Measurements from ENCODE around the gene REN. TPM values are rescaled to one million over a fixed set of nuclear protein-coding genes. Genes with fewer than 3 reads are reported as not detected.
A peak's percentile ranks its signal among the peaks of the same experiment; 100 is the strongest.

REN gene
- total and polyA plus RNA-seq, 2 of the 13 experiments (the other 11 are each of a cell fraction or from before 2014, with no cell fraction given), result not detected

- peak; percentile 84 for TF ChIP-seq ZBED4 (CRISPR knock-in tag; IDR thresholded peaks at IDR 0.05; ENCODE audit: borderline replicate concordance)
- TF ChIP-seq AFF4 (CRISPR knock-in tag; IDR thresholded peaks at IDR 0.05), result no peak
- no peak for TF ChIP-seq CREB1 (IDR thresholded peaks at IDR 0.05)
- peak; percentile 80 for TF ChIP-seq CREB1 (CRISPR knock-in tag; IDR thresholded peaks at IDR 0.05)
- peak; percentile 63; the same call in 1 of the 2 replicates for TF ChIP-seq KLF6 (CRISPR knock-in tag; IDR thresholded peaks at IDR 0.05)
- TF ChIP-seq SNAI1 (CRISPR knock-in tag; IDR thresholded peaks at IDR 0.05; ENCODE audit: borderline replicate concordance), result no peak
- no peak for TF ChIP-seq ZNF891 (CRISPR knock-in tag; IDR thresholded peaks at IDR 0.05)
- no peak for TF ChIP-seq SAFB2 (CRISPR knock-in tag; IDR thresholded peaks at IDR 0.05; ENCODE audit: borderline replicate concordance, low read depth)
- TF ChIP-seq ZNF557 (CRISPR knock-in tag; IDR thresholded peaks at IDR 0.05), result no peak
- TF ChIP-seq ZNF24 (IDR thresholded peaks at IDR 0.05), result no peak
- peak; percentile 93 for TF ChIP-seq ATF2 (CRISPR knock-in tag; IDR thresholded peaks at IDR 0.05)
- TF ChIP-seq ATF5 (CRISPR knock-in tag; IDR thresholded peaks at IDR 0.05; ENCODE audit: low read depth), result no peak
- no peak for TF ChIP-seq SPEN (CRISPR knock-in tag; IDR thresholded peaks at IDR 0.05; ENCODE audit: low read depth)
- no peak for TF ChIP-seq FOXC1 (CRISPR knock-in tag; IDR thresholded peaks at IDR 0.05; ENCODE audit: borderline replicate concordance)
- TF ChIP-seq ZNF569 (CRISPR knock-in tag; IDR thresholded peaks at IDR 0.05; ENCODE audit: borderline replicate concordance), result no peak
- 0 out of 4 replicates have a peak, but pooled peaks have one; percentile 29 to 57 for TF ChIP-seq HMGXB4 (CRISPR knock-in tag; IDR thresholded peaks at IDR 0.05; ENCODE audit: borderline replicate concordance in 1 of 2, low read depth in 1 of 2)
- TF ChIP-seq ZSCAN9 (CRISPR knock-in tag; IDR thresholded peaks at IDR 0.05; ENCODE audit: borderline replicate concordance), result no peak
- no peak for TF ChIP-seq NFKBIZ (CRISPR knock-in tag; IDR thresholded peaks at IDR 0.05)
- no peak for TF ChIP-seq KAT2B (IDR thresholded peaks at IDR 0.05; ENCODE audit: borderline replicate concordance, low read depth, low read length)
These were observed 21.1 kb downstream of the REN start (continued) for GRCh38 chr1:204145033-204145504.

All from HepG2 (cell line).